HEK293T (cell line): ENCODE measurements around the gene DNPEP.

Experiments used
- CTCF ChIA-PET: fragments of 350-600 bp; formaldehyde crosslinking; extraction: SDS; loops from one replicate; lab custom pipeline; 2021; ENCODE audit warnings: antibody characterized with exemption, inconsistent platforms; lab: Yijun Ruan, JAX
- POLR2A ChIA-PET: fragments of 350-600 bp; formaldehyde crosslinking; extraction: SDS; loops from one replicate; lab custom pipeline; 2020; ENCODE audit warnings: antibody characterized with exemption, inconsistent platforms; lab: Yijun Ruan, JAX
- DNase-seq: peaks from one replicate; pipeline ENCODE4 v3.0.0; 2012; ENCODE audit warnings: mixed read lengths; ENCODE audit errors: extremely low spot score
- ARNT ChIP-seq: fragments of 450-650 bp; IDR thresholded peaks from 2 replicates; pipeline ENCODE4 v1.6.1; 2017; ENCODE audit warnings: mild to moderate bottlenecking
- BHLHE40 ChIP-seq: fragments of 450-650 bp; IDR thresholded peaks from 2 replicates; pipeline ENCODE4 v1.6.1; 2016; ENCODE audit warnings: mild to moderate bottlenecking, moderate library complexity, borderline replicate concordance
- CTBP1 ChIP-seq: fragments of 450-650 bp; IDR thresholded peaks from 2 replicates; pipeline ENCODE4 v1.6.1; 2016; ENCODE audit warnings: borderline replicate concordance
- ELF4 ChIP-seq: fragments of 450-650 bp; IDR thresholded peaks from 2 replicates; pipeline ENCODE4 v1.6.1; 2017; ENCODE audit warnings: antibody characterized with exemption
- FOXA1 ChIP-seq: fragments of 450-650 bp; IDR thresholded peaks from 2 replicates; pipeline ENCODE4 v1.6.1; 2016; ENCODE audit warnings: mild to moderate bottlenecking
- FOXK2 ChIP-seq: fragments of 450-650 bp; IDR thresholded peaks from 2 replicates; pipeline ENCODE4 v1.6.1; 2016; ENCODE audit warnings: mild to moderate bottlenecking
- FOXM1 ChIP-seq: fragments of 450-650 bp; IDR thresholded peaks from 2 replicates; pipeline ENCODE4 v1.6.1; 2017; ENCODE audit warnings: mild to moderate bottlenecking, borderline replicate concordance
- HDGF ChIP-seq: fragments of 450-650 bp; IDR thresholded peaks from 2 replicates; pipeline ENCODE4 v1.6.1; 2017; ENCODE audit warnings: antibody characterized with exemption, borderline replicate concordance
- L3MBTL2 ChIP-seq: fragments of 450-650 bp; conservative IDR thresholded peaks from 2 replicates; pipeline ENCODE4 v1.6.1; 2016; ENCODE audit warnings: mild to moderate bottlenecking
- LEF1 ChIP-seq: fragments of 450-650 bp; IDR thresholded peaks from 2 replicates; pipeline ENCODE4 v1.6.1; 2017; ENCODE audit warnings: mild to moderate bottlenecking, borderline replicate concordance
- NFRKB ChIP-seq: fragments of 450-650 bp; IDR thresholded peaks from 2 replicates; pipeline ENCODE4 v1.6.1; 2016; ENCODE audit warnings: mild to moderate bottlenecking, moderate library complexity
- SP1 ChIP-seq: fragments of 450-650 bp; IDR thresholded peaks from 2 replicates; pipeline ENCODE4 v1.6.1; 2017
- SUZ12 ChIP-seq: fragments of 450-650 bp; IDR thresholded peaks from 2 replicates; pipeline ENCODE4 v1.6.1; 2016; ENCODE audit warnings: mild to moderate bottlenecking
- TARDBP ChIP-seq: fragments of 450-650 bp; IDR thresholded peaks from 2 replicates; pipeline ENCODE4 v1.6.1; 2016
- ZNF384 ChIP-seq: fragments of 450-650 bp; IDR thresholded peaks from 2 replicates; pipeline ENCODE4 v1.6.1; 2016
- TF ChIP-seq, protein P1 (sequence below): fragments of 450-650 bp; IDR thresholded peaks from 2 replicates; pipeline ENCODE4 v1.6.1; 2016

DNPEP gene

DNA sequence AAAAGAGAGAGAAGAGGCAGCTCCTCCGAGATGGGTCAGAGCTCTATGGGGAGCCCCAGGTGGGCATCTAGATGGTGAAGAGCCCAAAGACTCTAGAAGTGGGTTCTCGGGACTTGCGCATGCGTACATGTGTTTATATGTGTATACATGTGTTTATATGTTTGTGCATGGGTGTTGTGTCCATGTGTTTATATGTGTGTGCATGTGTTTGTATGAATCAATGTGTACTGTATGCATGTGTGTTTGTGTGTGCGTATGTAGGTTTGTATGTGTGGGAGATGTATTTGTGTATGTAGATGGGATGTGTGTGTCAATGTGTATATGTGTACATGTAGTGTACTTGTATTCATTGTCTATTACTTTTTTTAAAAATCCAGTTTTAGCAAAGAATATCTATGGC, 25.6 kb downstream of the DNPEP start:
- TF ChIP-seq TARDBP (no peak), NFRKB (no peak), L3MBTL2 (no peak)
- no peak for DNase-seq
- ChIA-PET CTCF (no interaction called here), POLR2A (no interaction called here)

DNA sequence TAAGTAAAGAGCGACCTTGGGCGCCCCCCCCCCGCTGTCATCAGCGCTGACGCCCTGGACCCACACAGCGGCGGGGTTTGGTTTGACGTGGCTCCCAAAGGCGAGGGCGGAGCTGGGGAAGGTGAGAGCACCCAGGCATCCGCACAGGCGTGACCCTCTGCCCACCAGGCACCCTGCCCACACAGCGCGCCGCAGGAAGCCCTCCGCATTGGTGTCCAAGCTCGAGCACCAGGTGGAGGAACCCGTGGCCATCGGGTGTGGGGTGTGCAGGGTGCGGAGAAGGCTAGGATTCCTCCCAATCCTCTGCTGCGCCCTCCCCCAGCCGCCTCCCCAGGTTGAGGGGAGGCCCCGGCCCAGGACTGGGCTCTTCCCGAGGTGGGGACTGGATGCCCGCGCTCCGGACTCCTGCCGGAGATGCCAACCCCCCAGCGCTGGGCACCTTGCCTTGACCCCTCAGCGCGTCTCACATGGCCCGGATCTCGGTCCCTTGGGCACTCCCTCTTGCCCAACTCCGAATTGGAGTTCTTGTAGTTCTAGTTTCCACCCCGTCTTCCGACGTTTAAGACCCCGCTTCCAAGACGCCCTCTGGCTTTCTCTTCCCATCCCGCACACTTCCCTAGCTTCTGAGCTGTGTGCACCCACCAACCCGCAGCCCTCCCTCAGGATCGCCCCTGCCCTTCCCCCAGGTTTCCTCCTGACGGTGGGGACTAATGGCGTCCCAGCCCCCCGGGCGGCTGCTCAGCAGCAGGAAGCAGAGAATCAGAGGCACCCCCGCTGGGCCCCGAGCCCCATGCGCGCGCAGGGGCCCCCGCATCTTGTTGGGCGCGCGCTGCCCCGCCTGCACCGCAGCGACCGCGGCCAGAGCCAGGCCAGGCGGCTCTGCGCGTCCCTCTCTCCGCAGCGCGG, 29.3 kb downstream of the DNPEP start:
- ChIA-PET POLR2A (no interaction called here), CTCF (no interaction called here)
- no peak for DNase-seq
- TF ChIP-seq, protein P1, sequence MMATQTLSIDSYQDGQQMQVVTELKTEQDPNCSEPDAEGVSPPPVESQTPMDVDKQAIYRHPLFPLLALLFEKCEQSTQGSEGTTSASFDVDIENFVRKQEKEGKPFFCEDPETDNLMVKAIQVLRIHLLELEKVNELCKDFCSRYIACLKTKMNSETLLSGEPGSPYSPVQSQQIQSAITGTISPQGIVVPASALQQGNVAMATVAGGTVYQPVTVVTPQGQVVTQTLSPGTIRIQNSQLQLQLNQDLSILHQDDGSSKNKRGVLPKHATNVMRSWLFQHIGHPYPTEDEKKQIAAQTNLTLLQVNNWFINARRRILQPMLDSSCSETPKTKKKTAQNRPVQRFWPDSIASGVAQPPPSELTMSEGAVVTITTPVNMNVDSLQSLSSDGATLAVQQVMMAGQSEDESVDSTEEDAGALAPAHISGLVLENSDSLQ = no peak
- no peak for TF ChIP-seq L3MBTL2
- TF ChIP-seq HDGF = no peak
- TF ChIP-seq ZNF384 = no peak
- TF ChIP-seq FOXA1 = no peak

DNA sequence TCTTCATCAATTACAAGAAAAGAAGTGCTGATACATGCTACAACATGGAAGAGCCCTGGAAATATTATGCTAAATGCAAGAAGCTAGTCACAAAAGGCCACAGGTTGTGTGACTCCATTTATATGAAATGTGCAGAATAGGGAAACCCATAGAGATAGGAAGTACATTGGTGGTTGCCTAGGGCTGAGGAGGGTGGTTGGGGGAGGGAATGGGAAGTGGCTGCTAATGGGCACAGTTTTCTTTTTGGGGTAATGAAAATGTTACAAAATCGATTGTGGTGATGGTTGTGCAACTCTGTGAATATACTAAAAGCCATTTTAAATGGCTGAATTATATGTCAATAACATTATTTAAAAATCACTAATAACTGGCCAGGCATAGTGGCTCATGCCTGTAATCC, 30.9 kb downstream of the DNPEP start:
- TF ChIP-seq FOXA1 (no peak), BHLHE40 (no peak), FOXK2 (no peak), TARDBP (no peak), ELF4 (no peak), SUZ12 (no peak), ARNT (no peak), LEF1 (no peak), CTBP1 (no peak), HDGF (no peak), L3MBTL2 (no peak), NFRKB (no peak), SP1 (no peak), ZNF384 (no peak), FOXM1 (no peak)
- TF ChIP-seq, protein P1 = no peak
- no peak for DNase-seq
- ChIA-PET POLR2A (no interaction called here), CTCF (interaction anchor here (1.1 kb wide), 1 partner anchor 58 kb away, joined by 3 read pairs; no protein-coding TSS in a partner anchor)

DNA sequence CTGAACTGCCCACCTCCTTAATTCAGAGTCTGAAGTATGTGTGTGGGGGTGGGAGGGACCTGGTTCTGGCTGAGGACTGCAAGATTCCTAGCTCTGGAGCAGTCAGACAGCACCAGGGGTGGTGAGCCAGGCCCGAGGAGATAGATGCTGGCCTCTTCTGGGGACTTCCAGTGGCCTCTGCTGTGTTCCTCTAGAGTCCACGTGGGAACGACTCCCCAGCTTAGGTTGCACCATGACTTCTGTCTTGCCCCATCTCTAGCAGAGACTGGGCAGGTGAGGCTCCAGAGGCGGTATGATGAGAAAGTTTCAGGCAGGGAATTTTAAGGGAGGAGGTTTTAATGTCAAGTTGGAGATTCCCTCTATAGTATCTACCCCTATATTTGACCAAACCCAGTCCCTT, 33.1 kb downstream of the DNPEP start:
- no peak for TF ChIP-seq HDGF
- TF ChIP-seq FOXM1 = no peak
- no peak for TF ChIP-seq LEF1
- TF ChIP-seq ARNT = no peak
- TF ChIP-seq BHLHE40 = no peak
- no peak for TF ChIP-seq FOXK2
- TF ChIP-seq ZNF384 = no peak
- TF ChIP-seq SP1 = no peak
- no peak for TF ChIP-seq NFRKB
- CTCF ChIA-PET = no interaction called here
- POLR2A ChIA-PET = no interaction called here
- no peak for DNase-seq

DNA sequence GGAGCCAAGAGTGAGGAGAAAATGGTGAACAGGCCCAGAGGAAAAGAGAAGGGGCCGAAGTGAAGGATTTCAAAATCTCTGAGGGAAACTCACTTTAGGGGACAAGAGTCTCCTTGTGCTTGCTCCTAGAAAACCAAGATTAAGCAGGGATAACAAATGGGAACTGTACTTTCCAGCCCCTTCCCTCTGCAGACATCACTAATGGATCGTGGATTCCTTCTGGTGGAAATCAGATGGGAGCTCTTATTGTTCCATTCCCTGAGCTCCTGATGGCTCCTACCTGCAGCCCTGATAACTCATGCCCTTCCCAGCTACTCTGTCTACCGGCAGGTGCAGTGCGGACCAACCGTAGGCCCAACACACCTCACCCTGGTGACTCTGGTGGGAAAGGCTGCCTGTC, 34.6 kb downstream of the DNPEP start:
- TF ChIP-seq ZNF384 = no peak
- TF ChIP-seq, protein P1 = no peak
- ChIA-PET CTCF (no interaction called here), POLR2A (no interaction called here)
- no peak for DNase-seq

DNA sequence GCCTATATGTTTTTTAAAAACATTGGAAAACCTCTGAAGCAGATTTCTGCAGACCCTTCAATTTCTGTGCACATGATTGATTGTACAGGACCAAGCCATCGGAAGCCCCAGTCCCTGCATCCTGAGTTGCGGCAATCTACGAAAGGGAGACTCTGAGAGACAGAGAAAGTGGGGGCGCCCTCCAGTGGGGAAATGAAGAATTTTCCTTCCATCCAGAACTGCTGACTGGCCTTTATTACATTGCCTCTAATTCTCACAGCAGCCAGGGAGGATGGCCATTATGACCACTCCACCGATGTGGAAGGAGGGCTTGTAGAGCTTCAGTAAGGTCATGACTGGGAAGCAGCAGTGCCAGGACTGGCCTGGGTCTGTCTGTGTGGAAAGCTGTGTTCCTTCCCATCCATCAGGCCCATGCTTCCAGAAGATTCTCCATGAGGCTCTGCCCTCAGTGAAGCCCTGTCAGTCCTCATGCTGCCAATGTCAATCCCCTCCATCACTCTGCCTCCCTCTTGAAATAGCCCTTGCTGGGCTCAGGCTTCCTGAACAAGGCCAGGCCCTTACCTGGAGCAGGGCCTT, 35.2 kb downstream of the DNPEP start:
- TF ChIP-seq BHLHE40 (no peak), L3MBTL2 (no peak), LEF1 (no peak), FOXM1 (no peak), SP1 (no peak), ARNT (no peak), CTBP1 (no peak), FOXA1 (no peak), TARDBP (no peak), FOXK2 (no peak)
- DNase-seq = peak; percentile 79
- CTCF ChIA-PET = interaction anchor here (1.3 kb wide), 1 partner anchor 58 kb away, joined by 3 read pairs; no protein-coding TSS in a partner anchor
- POLR2A ChIA-PET = no interaction called here

DNA sequence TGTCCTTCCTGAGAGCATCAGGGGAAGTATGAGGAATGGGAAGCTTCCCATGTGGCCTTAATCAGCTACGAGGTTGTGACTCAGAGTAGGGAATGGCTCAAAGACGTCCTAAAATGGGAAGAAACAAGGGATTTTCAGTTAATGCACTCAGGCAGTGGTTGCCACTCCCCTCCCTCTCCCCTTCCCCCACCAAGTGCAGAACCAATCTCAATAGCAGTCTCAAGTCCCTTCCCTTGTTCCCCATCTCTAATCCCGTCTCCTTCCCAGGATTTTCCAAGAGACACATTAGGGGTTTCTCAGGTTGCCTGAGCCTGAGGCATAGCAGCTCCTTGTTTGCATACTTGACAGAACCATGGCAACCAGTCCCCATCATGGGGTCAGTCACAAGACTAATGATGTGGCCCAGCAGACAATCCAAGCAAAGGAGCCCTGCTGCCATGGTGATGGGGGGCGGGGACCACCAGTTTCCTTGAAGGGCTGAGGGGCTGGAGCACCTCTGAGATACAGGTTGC, 36.9 kb downstream of the DNPEP start:
- no peak for DNase-seq
- TF ChIP-seq CTBP1 = no peak
- no peak for TF ChIP-seq SP1
- no peak for TF ChIP-seq HDGF
- no peak for TF ChIP-seq L3MBTL2
- TF ChIP-seq, protein P1 = no peak
- TF ChIP-seq TARDBP = no peak
- TF ChIP-seq LEF1 = no peak
- TF ChIP-seq ELF4 = no peak
- TF ChIP-seq SUZ12 = no peak
- no peak for TF ChIP-seq FOXA1
- TF ChIP-seq NFRKB = no peak
- no peak for TF ChIP-seq FOXK2
- no peak for TF ChIP-seq FOXM1
- ChIA-PET CTCF (no interaction called here), POLR2A (no interaction called here)
